Nephron progenitor cell (in vitro differentiated cells): ENCODE results near the gene CBLC.
"Not testable (repeated sequence)": the region's sequence is repeated elsewhere in the genome, so short reads cannot be mapped to it uniquely, and the experiment has no call there.

Experiments used
- DNase-seq: peaks from one replicate; pipeline ENCODE4 v3.0.0; 2021
- H3K27ac Mint-ChIP-seq: 2 replicates; pipeline ENCODE4 v1.8.0; 2021; ENCODE audit warnings: mild to moderate bottlenecking, moderate library complexity, mixed read lengths
- H3K27me3 Mint-ChIP-seq: 2 replicates; pipeline ENCODE4 v1.8.0; 2021; ENCODE audit warnings: mild to moderate bottlenecking, low read depth, mixed read lengths; ENCODE audit not compliant: poor library complexity
- H3K36me3 Mint-ChIP-seq: 2 replicates; pipeline ENCODE4 v1.8.0; 2021; ENCODE audit warnings: low read depth, mixed read lengths
- H3K4me1 Mint-ChIP-seq: 2 replicates; pipeline ENCODE4 v1.8.0; 2021; ENCODE audit warnings: mixed read lengths
- H3K4me3 Mint-ChIP-seq: 2 replicates; pipeline ENCODE4 v1.8.0; 2021; ENCODE audit warnings: mild to moderate bottlenecking, moderate library complexity, mixed read lengths
- H3K9me3 Mint-ChIP-seq: 2 replicates; pipeline ENCODE4 v1.8.0; 2021; ENCODE audit warnings: mild to moderate bottlenecking, moderate library complexity, mixed read lengths
- TF ChIP-seq, protein P1 (sequence below): fragments of 200-600 bp; sonication (generic); IDR thresholded peaks from 2 replicates; pipeline ENCODE4 v1.5.0; 2021; ENCODE audit warnings: antibody characterized with exemption

Gene CBLC

DNA sequence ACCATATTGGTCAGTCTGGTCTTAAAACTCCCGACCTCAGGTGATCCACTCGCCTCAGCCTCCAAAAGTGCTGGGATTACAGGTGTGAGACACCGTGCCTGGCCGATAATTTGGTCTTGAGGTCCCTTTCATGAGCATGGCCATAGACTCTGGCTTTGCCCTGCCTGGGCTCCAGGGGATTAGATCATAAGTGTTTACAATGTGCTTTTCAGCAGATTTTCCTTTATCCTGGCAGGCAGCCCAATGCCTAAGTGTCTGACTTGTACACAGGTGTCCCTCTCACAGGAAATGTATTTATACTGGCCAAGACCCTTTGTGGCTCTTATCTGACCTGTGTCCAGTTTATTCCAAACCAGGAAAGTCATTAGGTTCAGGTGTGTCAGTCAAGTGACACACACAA, 47.1 kb downstream of the CBLC start:
- H3K27ac Mint-ChIP-seq: no peak overlapping the region
- no peaks in the 10 kb centered on the region for H3K9me3 Mint-ChIP-seq
- TF ChIP-seq, protein P1, sequence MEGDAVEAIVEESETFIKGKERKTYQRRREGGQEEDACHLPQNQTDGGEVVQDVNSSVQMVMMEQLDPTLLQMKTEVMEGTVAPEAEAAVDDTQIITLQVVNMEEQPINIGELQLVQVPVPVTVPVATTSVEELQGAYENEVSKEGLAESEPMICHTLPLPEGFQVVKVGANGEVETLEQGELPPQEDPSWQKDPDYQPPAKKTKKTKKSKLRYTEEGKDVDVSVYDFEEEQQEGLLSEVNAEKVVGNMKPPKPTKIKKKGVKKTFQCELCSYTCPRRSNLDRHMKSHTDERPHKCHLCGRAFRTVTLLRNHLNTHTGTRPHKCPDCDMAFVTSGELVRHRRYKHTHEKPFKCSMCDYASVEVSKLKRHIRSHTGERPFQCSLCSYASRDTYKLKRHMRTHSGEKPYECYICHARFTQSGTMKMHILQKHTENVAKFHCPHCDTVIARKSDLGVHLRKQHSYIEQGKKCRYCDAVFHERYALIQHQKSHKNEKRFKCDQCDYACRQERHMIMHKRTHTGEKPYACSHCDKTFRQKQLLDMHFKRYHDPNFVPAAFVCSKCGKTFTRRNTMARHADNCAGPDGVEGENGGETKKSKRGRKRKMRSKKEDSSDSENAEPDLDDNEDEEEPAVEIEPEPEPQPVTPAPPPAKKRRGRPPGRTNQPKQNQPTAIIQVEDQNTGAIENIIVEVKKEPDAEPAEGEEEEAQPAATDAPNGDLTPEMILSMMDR: no peak
- H3K4me1 Mint-ChIP-seq: peaks cover 41% of the 10 kb centered on the region
- H3K4me3 Mint-ChIP-seq: no peak overlapping the region
- peaks cover 37% of the 10 kb centered on the region for H3K27me3 Mint-ChIP-seq
- DNase-seq: no peak
- no peaks in the 10 kb centered on the region for H3K36me3 Mint-ChIP-seq

DNA sequence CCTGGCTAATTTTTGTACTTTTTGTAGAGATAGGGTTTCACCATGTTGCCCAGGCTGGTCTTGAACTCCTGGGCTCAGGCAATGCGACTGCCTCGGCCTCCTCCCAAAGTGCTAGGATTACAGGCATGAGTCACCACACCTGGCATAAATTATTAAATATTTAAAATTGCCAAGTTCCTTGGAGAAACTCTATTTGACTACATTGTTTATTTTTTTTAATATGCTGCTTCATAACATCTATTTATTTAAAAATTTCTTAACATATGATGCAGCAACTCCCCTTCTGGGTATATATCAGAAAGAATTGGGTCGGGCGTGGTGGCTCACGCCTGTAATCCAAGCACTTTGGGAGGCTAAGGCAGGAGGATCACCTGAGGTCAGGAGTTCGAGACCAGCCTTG, 55.2 kb downstream of the CBLC start:
- H3K27me3 Mint-ChIP-seq: peaks cover 50% of the 10 kb centered on the region
- not testable (repeated sequence) for H3K27ac Mint-ChIP-seq, H3K4me1 Mint-ChIP-seq, H3K4me3 Mint-ChIP-seq, DNase-seq, H3K9me3 Mint-ChIP-seq, H3K36me3 Mint-ChIP-seq

DNA sequence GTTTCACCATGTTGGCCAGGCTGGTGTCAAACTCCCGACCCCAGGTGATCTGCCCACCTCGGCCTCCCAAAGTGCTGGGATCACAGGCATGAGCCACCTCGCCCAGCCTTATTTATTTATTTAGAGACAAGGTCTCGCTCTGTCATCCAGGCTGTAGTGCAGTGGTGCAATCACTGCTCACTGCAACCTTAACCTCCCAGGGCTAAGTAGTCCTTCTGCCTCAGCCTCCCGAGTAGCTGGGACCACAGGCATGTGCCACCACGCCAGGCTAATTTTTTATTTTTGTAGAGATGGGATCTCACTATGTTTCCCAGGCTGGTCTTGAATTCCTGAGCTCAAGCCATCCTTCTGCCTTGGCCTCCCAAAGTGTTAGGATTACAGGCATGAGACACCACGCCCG, 56.7 kb downstream of the CBLC start:
- H3K4me3 Mint-ChIP-seq, H3K27ac Mint-ChIP-seq, H3K36me3 Mint-ChIP-seq, DNase-seq, H3K4me1 Mint-ChIP-seq, H3K9me3 Mint-ChIP-seq: not testable (repeated sequence)
- peaks cover 52% of the 10 kb centered on the region for H3K27me3 Mint-ChIP-seq

DNA sequence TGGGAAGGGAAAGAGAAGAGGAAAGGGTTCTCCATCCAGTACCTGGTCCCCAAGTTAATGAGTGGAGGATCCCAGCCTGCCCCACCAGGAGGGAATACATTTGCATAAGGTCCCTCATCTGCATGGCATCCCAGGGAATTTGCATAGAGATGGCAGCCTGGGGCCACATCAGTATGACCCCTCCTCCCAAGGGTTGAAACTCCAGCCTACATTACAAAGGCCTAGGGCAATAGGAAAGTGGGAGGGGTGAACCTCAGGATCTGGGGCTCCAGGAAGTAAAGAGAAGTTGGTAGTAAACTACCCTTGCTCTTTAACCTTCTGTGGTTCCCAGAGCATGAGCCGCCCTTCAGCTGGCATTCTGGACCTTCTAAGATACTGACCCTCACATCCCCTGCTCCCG, 61.6 kb downstream of the CBLC start:
- Mint-ChIP-seq H3K27me3 (peaks cover 34% of the 10 kb centered on the region), H3K4me1 (no peaks in the 10 kb centered on the region), H3K9me3 (no peaks in the 10 kb centered on the region), H3K36me3 (no peaks in the 10 kb centered on the region), H3K4me3 (no peak overlapping the region), H3K27ac (no peak overlapping the region)
- TF ChIP-seq, protein P1: no peak
- no peak for DNase-seq

DNA sequence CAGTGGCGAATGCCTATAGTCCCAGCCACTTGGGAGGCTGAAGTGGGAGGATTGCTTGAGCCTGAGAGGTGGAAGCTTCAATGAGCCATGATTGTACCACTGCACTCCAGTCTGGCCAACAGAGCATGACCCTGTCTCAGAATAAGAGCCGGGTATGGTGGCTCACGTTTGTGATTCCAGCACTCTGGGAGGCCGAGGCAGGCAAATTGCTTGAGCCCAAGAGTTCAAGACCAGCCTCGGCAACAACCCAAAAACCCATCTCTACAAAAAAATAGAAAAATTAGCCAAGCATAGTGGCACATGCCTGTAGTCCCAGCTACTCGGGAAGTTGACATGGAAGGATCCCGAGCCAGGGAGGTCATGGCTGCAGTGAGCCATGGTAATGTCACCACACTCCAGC, 63.1 kb downstream of the CBLC start:
- Mint-ChIP-seq H3K27ac (no peak overlapping the region), H3K27me3 (peaks cover 30% of the 10 kb centered on the region)
- TF ChIP-seq, protein P1: no peak

DNA sequence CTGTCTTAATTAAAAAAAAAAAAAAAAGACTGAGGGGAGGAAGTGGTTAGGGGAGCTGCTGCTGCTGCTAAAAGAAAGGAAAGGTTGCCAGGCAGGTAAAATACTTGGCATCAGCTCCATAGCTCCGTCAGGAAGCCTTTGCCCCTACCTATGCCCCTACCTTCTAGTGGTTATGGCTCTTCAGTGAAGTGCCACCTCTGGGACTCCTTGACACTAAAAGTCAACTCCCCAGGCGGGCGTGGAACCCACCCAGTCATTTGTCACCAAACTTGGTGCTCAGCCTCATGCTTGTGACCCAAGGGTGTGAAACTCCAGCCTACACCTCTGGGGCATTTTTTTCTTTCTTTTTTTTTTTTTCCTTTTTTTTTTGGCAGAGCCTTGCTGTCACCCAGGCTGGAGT, 63.5 kb downstream of the CBLC start:
- DNase-seq: no peak
- Mint-ChIP-seq H3K27me3 (peaks cover 25% of the 10 kb centered on the region), H3K9me3 (no peaks in the 10 kb centered on the region), H3K4me3 (no peak overlapping the region), H3K36me3 (no peaks in the 10 kb centered on the region), H3K4me1 (peaks cover 6% of the 10 kb centered on the region), H3K27ac (no peak overlapping the region)
- TF ChIP-seq, protein P1: no peak

More for the DNA sequence above, 63.1 kb downstream of the CBLC start:
- no peak for DNase-seq
- Mint-ChIP-seq H3K36me3 (no peaks in the 10 kb centered on the region), H3K4me3 (no peak overlapping the region), H3K4me1 (peaks cover 6% of the 10 kb centered on the region), H3K9me3 (no peaks in the 10 kb centered on the region)

DNA sequence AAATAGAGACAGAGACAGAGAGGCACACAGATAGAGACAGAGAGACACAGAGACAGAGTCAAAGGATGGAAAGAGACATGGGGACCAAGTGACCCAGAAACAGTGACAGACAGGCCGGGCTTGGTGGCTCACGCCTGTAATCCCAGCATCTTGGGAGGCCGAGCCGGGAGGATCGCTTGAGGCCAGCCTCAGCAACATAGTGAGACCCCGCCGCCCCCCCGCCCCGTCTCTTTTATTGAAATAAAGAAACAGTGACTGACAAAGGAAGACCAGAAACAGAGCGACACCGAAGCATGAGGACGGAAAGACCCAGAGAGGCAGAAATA, 67.6 kb downstream of the CBLC start:
- Mint-ChIP-seq H3K36me3 (no peaks in the 10 kb centered on the region), H3K27ac (peak overlapping the region; percentile 97), H3K4me1 (peaks cover 29% of the 10 kb centered on the region), H3K27me3 (peaks cover 2% of the 10 kb centered on the region), H3K9me3 (no peaks in the 10 kb centered on the region), H3K4me3 (peak overlapping the region; percentile 91)
- no peak for DNase-seq
- TF ChIP-seq, protein P1: no peak
